MM.1S (cell line): Measurements from ENCODE around the gene AFG1L.

Experiments
- DNase-seq: peaks from one replicate; pipeline ENCODE4 v3.0.0-alpha.2; 2015
- H2AFZ ChIP-seq: fragments of 300-600 bp; sonication (generic); 2 replicates; pipeline ENCODE4 v1.6.0; 2016; ENCODE audit warnings: antibody characterized with exemption, low read length
- H3F3A ChIP-seq: fragments of 300-600 bp; sonication (generic); 2 replicates; pipeline ENCODE4 v1.6.1; 2016; ENCODE audit warnings: mild to moderate bottlenecking, antibody characterized with exemption, low read length, moderate library complexity, mixed read lengths; ENCODE audit not compliant: insufficient read depth
- H3K27ac ChIP-seq: fragments of 300-600 bp; sonication (generic); 2 replicates; pipeline ENCODE4 v1.5.1; 2016; ENCODE audit warnings: mild to moderate bottlenecking, low read length
- H3K27me3 ChIP-seq: fragments of 300-600 bp; sonication (generic); replicated peaks from 2 replicates; pipeline ENCODE4 v1.6.0; 2016; ENCODE audit warnings: low read length; ENCODE audit not compliant: insufficient read depth
- H3K36me3 ChIP-seq: fragments of 300-600 bp; sonication (generic); replicated peaks from 2 replicates; pipeline ENCODE4 v1.6.1; 2016; ENCODE audit warnings: mild to moderate bottlenecking, low read length, mixed read lengths; ENCODE audit not compliant: insufficient read depth
- H3K4me1 ChIP-seq: fragments of 300-600 bp; sonication (generic); 2 replicates; pipeline ENCODE4 v1.6.1; 2016; ENCODE audit warnings: low read length, mixed read lengths
- H3K4me2 ChIP-seq: fragments of 300-600 bp; sonication (generic); 2 replicates; pipeline ENCODE4 v1.6.0; 2016; ENCODE audit warnings: low read depth, low read length
- H3K4me3 ChIP-seq: fragments of 300-600 bp; sonication (generic); 2 replicates; pipeline ENCODE4 v1.5.1; 2016; ENCODE audit warnings: low read length, mixed read lengths
- H3K79me2 ChIP-seq: fragments of 300-600 bp; sonication (generic); 2 replicates; pipeline ENCODE4 v1.6.1; 2016; ENCODE audit warnings: mixed run types, low read length, mixed read lengths
- H3K9ac ChIP-seq: fragments of 300-600 bp; sonication (generic); 2 replicates; pipeline ENCODE4 v1.6.1; 2016; ENCODE audit warnings: low read length, mixed read lengths
- H3K9me2 ChIP-seq: fragments of 300-600 bp; sonication (generic); replicated peaks from 2 replicates; pipeline ENCODE4 v1.6.1; 2016; ENCODE audit warnings: mild to moderate bottlenecking, low read length, mixed read lengths; ENCODE audit not compliant: insufficient read depth
- H3K9me3 ChIP-seq: fragments of 300-600 bp; sonication (generic); replicated peaks from 2 replicates; pipeline ENCODE4 v1.6.1; 2016; ENCODE audit warnings: mild to moderate bottlenecking, low read length, mixed read lengths; ENCODE audit not compliant: insufficient read depth
- H4K20me1 ChIP-seq: fragments of 300-600 bp; sonication (generic); 2 replicates; pipeline ENCODE4 v1.6.1; 2016; ENCODE audit warnings: mild to moderate bottlenecking, low read length, moderate library complexity, mixed read lengths; ENCODE audit not compliant: insufficient read depth
- EZH2 ChIP-seq: fragments of 300-600 bp; sonication (generic); optimal IDR thresholded peaks from 2 replicates; pipeline ENCODE3; 2017; ENCODE audit warnings: low read depth, mild to moderate bottlenecking, antibody characterized with exemption, low read length, mixed read lengths
- EZH2phosphoT487 ChIP-seq: fragments of 300-600 bp; sonication (generic); IDR thresholded peaks from 2 replicates; pipeline ENCODE4 v1.6.1; 2018; ENCODE audit warnings: antibody characterized with exemption, low read length
- TF ChIP-seq, protein P1 (sequence below): fragments of 300-600 bp; sonication (generic); IDR thresholded peaks from 2 replicates; pipeline ENCODE4 v1.5.1; 2016; ENCODE audit warnings: antibody characterized with exemption, low read length, mixed read lengths

AFG1L gene

DNA sequence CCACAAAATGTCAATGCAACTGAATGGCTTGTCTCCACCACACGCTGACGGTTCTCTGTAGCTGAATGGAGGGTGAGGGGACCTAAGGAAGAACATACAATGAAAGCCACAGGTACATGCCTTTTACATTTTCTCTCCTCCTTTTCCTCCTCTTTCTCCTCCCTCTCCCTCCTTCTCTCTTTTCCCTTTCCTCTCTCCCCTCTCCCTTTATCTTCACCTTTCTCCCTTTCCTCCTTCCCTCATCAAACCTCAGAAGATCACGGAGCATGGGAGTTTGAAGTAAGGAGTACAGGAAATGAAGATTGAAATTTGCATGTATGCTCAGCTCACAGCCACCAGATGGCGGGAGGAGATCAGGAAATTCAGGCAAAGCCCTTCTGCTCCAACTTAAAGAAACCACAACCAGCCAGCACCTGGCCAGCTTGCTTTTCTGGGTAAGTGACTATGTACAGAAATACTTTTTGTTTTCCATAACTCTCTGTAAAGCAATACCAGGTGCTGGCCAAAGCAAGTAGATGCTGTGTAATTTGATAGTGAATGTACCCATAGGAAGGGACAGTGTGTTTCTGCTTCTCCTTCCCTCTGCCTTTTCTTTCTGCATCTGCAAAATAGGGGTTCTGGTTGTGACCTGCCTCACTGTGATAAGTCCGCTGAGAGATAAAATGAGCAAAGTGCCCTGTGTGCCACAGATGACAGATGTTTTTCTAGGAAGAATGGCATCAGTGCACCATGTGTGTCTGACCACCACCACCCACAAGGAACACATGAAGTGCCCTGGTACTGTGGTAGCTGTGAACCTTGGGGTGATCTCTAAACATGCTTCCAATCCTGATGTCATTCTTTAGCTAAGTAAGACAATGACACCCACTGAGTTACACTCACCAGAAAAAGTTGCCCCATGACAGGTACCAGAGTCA lies 247.2 kb downstream of the AFG1L start:
- Histone ChIP-seq H3K36me3 (no peaks in the 10 kb centered on the region), H3K4me3 (peak overlapping the region; percentile 36), H3K4me1 (peaks cover 49% of the 10 kb centered on the region), H3F3A (peaks cover 27% of the 10 kb centered on the region), H3K9me3 (no peaks in the 10 kb centered on the region), H3K27me3 (no peaks in the 10 kb centered on the region), H3K27ac (peak overlapping the region; percentile 90), H4K20me1 (no peaks in the 10 kb centered on the region), H3K4me2 (peak overlapping the region; percentile 70), H3K9me2 (no peaks in the 10 kb centered on the region), H3K79me2 (peaks cover 29% of the 10 kb centered on the region), H3K9ac (peak overlapping the region; percentile 51), H2AFZ (peak overlapping the region; percentile 56)
- DNase-seq: peak; percentile 94
- TF ChIP-seq, protein P1, sequence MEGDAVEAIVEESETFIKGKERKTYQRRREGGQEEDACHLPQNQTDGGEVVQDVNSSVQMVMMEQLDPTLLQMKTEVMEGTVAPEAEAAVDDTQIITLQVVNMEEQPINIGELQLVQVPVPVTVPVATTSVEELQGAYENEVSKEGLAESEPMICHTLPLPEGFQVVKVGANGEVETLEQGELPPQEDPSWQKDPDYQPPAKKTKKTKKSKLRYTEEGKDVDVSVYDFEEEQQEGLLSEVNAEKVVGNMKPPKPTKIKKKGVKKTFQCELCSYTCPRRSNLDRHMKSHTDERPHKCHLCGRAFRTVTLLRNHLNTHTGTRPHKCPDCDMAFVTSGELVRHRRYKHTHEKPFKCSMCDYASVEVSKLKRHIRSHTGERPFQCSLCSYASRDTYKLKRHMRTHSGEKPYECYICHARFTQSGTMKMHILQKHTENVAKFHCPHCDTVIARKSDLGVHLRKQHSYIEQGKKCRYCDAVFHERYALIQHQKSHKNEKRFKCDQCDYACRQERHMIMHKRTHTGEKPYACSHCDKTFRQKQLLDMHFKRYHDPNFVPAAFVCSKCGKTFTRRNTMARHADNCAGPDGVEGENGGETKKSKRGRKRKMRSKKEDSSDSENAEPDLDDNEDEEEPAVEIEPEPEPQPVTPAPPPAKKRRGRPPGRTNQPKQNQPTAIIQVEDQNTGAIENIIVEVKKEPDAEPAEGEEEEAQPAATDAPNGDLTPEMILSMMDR: peak; percentile 83
- TF ChIP-seq EZH2 (no peak), EZH2phosphoT487 (no peak)

DNA sequence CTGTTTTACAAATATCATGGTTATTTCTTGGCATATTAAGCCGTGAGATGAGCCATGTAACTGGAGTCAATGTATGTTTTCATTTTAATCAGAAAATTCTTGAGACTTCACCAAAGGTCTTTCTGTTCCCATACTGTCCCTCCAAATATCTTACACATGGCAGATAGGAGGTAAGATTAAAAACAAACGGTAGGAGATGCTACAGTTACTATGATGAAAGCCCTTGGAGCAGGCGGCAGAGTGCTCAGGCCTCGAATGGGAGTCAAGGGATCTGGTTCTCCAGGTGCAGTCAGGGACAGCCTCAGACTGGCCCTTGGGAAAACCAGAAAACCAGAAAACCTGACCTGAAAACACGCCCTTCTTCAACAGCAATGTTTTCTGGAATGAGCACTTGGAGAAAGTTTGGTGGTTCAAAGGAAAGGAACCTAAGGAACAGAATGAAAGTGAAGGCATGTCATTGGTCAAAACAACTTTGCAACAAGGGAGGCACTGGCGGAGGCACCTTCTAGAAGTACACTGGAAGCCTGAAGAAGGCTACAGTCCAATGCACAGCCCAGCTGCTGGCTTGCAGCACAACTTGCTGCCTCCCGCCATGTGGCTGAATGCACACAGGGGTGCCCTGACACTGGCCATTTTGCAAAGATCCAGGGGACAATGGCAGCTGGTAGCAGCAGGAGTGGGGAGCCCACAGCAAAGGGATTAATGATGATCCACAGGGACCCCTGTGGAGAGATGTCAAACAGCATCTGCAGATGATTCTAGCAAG lies 248.5 kb downstream of the AFG1L start:
- H4K20me1 ChIP-seq: no peaks in the 10 kb centered on the region
- H3K4me2 ChIP-seq: peak overlapping the region; percentile 70
- no peaks in the 10 kb centered on the region for H3K27me3 ChIP-seq
- peak overlapping the region; percentile 90 for H3K27ac ChIP-seq
- H3K9me3 ChIP-seq: no peaks in the 10 kb centered on the region
- DNase-seq: no peak
- H3K9ac ChIP-seq: peak overlapping the region; percentile 51
- peak overlapping the region; percentile 25; the same call in 1 of the 2 replicates for H3K4me3 ChIP-seq
- H3K9me2 ChIP-seq: no peaks in the 10 kb centered on the region
- H3K4me1 ChIP-seq: peaks cover 53% of the 10 kb centered on the region
- peaks cover 31% of the 10 kb centered on the region for H3K79me2 ChIP-seq
- TF ChIP-seq, protein P1: no peak
- TF ChIP-seq EZH2: no peak
- no peak for TF ChIP-seq EZH2phosphoT487
- no peaks in the 10 kb centered on the region for H3K36me3 ChIP-seq
- peaks cover 29% of the 10 kb centered on the region for H3F3A ChIP-seq
- H2AFZ ChIP-seq: peak overlapping the region; percentile 32

DNA sequence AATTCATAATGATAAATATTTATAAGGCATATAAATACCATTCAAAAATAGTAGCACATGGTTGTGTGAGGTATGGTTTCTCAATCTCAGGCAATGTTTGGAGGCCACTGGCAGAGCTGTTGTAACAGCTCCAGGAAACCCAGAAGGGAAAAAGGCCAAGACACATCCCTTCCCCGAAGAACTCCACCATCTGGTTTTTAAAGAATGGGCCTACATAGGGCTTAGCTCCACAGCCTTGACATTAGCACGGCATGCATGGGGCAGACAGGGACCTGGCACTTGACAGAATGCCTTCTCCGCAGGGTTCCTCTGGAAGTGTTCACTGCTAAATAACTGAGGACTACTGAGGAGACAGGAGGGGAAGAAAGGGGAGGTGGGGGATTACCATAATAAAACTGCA lies 249.8 kb downstream of the AFG1L start:
- peaks cover 29% of the 10 kb centered on the region for H3F3A ChIP-seq
- DNase-seq: no peak
- TF ChIP-seq, protein P1: no peak
- TF ChIP-seq EZH2 (no peak), EZH2phosphoT487 (no peak)

More for the DNA sequence above, 249.8 kb downstream of the AFG1L start:
- Histone ChIP-seq H3K79me2 (peaks cover 31% of the 10 kb centered on the region), H3K9me3 (no peaks in the 10 kb centered on the region), H3K9me2 (no peaks in the 10 kb centered on the region), H3K4me3 (no peak overlapping the region), H3K4me2 (no peak overlapping the region), H4K20me1 (no peaks in the 10 kb centered on the region), H2AFZ (no peak overlapping the region), H3K27me3 (no peaks in the 10 kb centered on the region), H3K4me1 (peaks cover 54% of the 10 kb centered on the region), H3K36me3 (no peaks in the 10 kb centered on the region), H3K27ac (no peak overlapping the region), H3K9ac (no peak overlapping the region)
